ENCODE measurements around the gene RNF123. TPM values are rescaled to one million over a fixed set of nuclear protein-coding genes. Genes with fewer than 3 reads are reported as not detected.

RNF123 gene
- total RNA-seq, 1 experiment from 2014 or later = 71.9 TPM

- DNase-seq (ENCODE audit: low read depth, low spot score) (no peak), ATAC-seq (no peak)
- ChIA-PET RAD21 (ENCODE audit: low non-redundant PET in 1 of 2, low total read pairs in 2 of 2, uncharacterized antibody in 2 of 2, unreplicated experiment in 2 of 2) (no interaction called here), POLR2A (interaction anchor here (0.5 kb wide), 1 partner anchor 56 kb away, joined by 4 read pairs; no protein-coding TSS in a partner anchor), CTCF (interaction anchor here (1.1 kb wide), 1 partner anchor 186 kb away, joined by 3 read pairs; no protein-coding TSS in a partner anchor)
- no peaks in the 10 kb centered on the region for H3K9me2 ChIP-seq (ENCODE audit: insufficient read depth)
- TF ChIP-seq FOSL1 (IDR thresholded peaks at IDR 0.05; ENCODE audit: low read depth) (no peak), CEBPB (IDR thresholded peaks at IDR 0.05; ENCODE audit: low read depth) (no peak)
- no peaks in the 10 kb centered on the region for H3K9me3 ChIP-seq (ENCODE audit: control insufficient read depth in 1 of 2, insufficient read depth in 1 of 2, low read depth in 1 of 2, low read length in 2 of 2)
- H3K9ac ChIP-seq (ENCODE audit: low read length) = no peak overlapping the region
- no peaks in the 10 kb centered on the region for H3K27me3 ChIP-seq (ENCODE audit: insufficient read depth, low read length)
- no TSS peak for BruUV-seq (replicated peaks)
- H3K27ac ChIP-seq (ENCODE audit: low read depth, low read length) = no peak overlapping the region
- peaks cover 8 to 20% of the 10 kb centered on the region in 2 experiments; a peak in 3 of 4 replicates for H3K36me3 ChIP-seq (ENCODE audit: control insufficient read depth in 1 of 2, insufficient read depth in 2 of 2, low read length in 2 of 2)
- intact Hi-C loops (cut with micrococcal nuclease) = no loop called here
- no peak overlapping the region for H2AFZ ChIP-seq (ENCODE audit: low read depth, low read length, poor library complexity, severe bottlenecking)
- H3K4me1 ChIP-seq (ENCODE audit: control insufficient read depth in 1 of 2, insufficient read depth in 2 of 2, low read length in 2 of 2) = peaks cover 13 to 24% of the 10 kb centered on the region in 2 experiments; a peak in 3 of 4 replicates
- no peak overlapping the region for H3K4me2 ChIP-seq (ENCODE audit: low read length)
- H3K4me3 ChIP-seq (replicated peaks in 1 of 2; ENCODE audit: low read depth in 1 of 2, low read length in 2 of 2) = no peak overlapping the region
- no peaks in the 10 kb centered on the region for H4K20me1 ChIP-seq (ENCODE audit: insufficient read depth)
- peaks cover 18% of the 10 kb centered on the region for H3K79me2 ChIP-seq (ENCODE audit: insufficient read depth, low read length)
Observed at GRCh38 chr3:49725906-49726681, 36.7 kb downstream of the RNF123 start.

- H3K27me3 ChIP-seq (ENCODE audit: insufficient read depth, low read length) = no peaks in the 10 kb centered on the region
- no peaks in the 10 kb centered on the region for H3K9me3 ChIP-seq (ENCODE audit: control insufficient read depth in 1 of 2, insufficient read depth in 1 of 2, low read depth in 1 of 2, low read length in 2 of 2)
- intact Hi-C loops (cut with micrococcal nuclease) = no loop called here
- H4K20me1 ChIP-seq (ENCODE audit: insufficient read depth) = no peaks in the 10 kb centered on the region
- peaks cover 13 to 22% of the 10 kb centered on the region in 2 experiments; a peak in 3 of 4 replicates for H3K4me1 ChIP-seq (ENCODE audit: control insufficient read depth in 1 of 2, insufficient read depth in 2 of 2, low read length in 2 of 2)
- peaks cover 12 to 14% of the 10 kb centered on the region in 2 experiments; a peak in 3 of 4 replicates for H3K36me3 ChIP-seq (ENCODE audit: control insufficient read depth in 1 of 2, insufficient read depth in 2 of 2, low read length in 2 of 2)
- BruUV-seq (replicated peaks) = no TSS peak
- ChIA-PET RAD21 (ENCODE audit: low non-redundant PET in 1 of 2, low total read pairs in 2 of 2, uncharacterized antibody in 2 of 2, unreplicated experiment in 2 of 2) (no interaction called here), POLR2A (no interaction called here), CTCF (no interaction called here)
- H3K27ac ChIP-seq (ENCODE audit: low read depth, low read length) = no peak overlapping the region
- no peak overlapping the region for H3K9ac ChIP-seq (ENCODE audit: low read length)
- no peak for ATAC-seq
- H2AFZ ChIP-seq (ENCODE audit: low read depth, low read length, poor library complexity, severe bottlenecking) = no peak overlapping the region
- no peak overlapping the region for H3K4me3 ChIP-seq (replicated peaks in 1 of 2; ENCODE audit: low read depth in 1 of 2, low read length in 2 of 2)
- H3K4me2 ChIP-seq (ENCODE audit: low read length) = no peak overlapping the region
- H3K79me2 ChIP-seq (ENCODE audit: insufficient read depth, low read length) = peaks cover 13% of the 10 kb centered on the region
- no peaks in the 10 kb centered on the region for H3K9me2 ChIP-seq (ENCODE audit: insufficient read depth)
- no peak for DNase-seq (ENCODE audit: low read depth, low spot score)
- TF ChIP-seq FOSL1 (IDR thresholded peaks at IDR 0.05; ENCODE audit: low read depth) (no peak), JUND (IDR thresholded peaks at IDR 0.05) (no peak), SIN3A (IDR thresholded peaks at IDR 0.05; ENCODE audit: low read depth) (no peak), RAD21 (IDR thresholded peaks at IDR 0.05; ENCODE audit: low read depth) (no peak), EGR1 (IDR thresholded peaks at IDR 0.05; ENCODE audit: low read depth) (no peak), MAX (IDR thresholded peaks at IDR 0.05) (no peak), ZBTB33 (IDR thresholded peaks at IDR 0.05; ENCODE audit: extremely low read depth, insufficient replicate concordance, low read length) (no peak), CBX3 (IDR thresholded peaks at IDR 0.05; ENCODE audit: low read depth) (no peak), ATF3 (IDR thresholded peaks at IDR 0.05) (no peak), POLR2A (IDR thresholded peaks at IDR 0.05; ENCODE audit: borderline replicate concordance, extremely low read depth, insufficient read depth, insufficient read length) (no peak), EZH2phosphoT487 (IDR thresholded peaks at IDR 0.05; ENCODE audit: borderline replicate concordance) (no peak), ELF1 (IDR thresholded peaks at IDR 0.05; ENCODE audit: borderline replicate concordance, low read depth) (no peak), EZH2 (IDR thresholded peaks at IDR 0.05) (no peak), YY1 (IDR thresholded peaks at IDR 0.05; ENCODE audit: extremely low read depth, insufficient replicate concordance, low read depth, low read length) (no peak)
Observed at GRCh38 chr3:49727154-49727923, 38.0 kb downstream of the RNF123 start.

Measured in HCT116 (cell line).